SU-DHL-6 (cell line): ENCODE measurements around the gene RGL1.

ENCODE experiments used
- CTCF ChIP-seq: fragments of 200-600 bp; sonication (generic); IDR thresholded peaks from one replicate; pipeline ENCODE4 v1.5.1; 2017; ENCODE audit warnings: antibody characterized with exemption, mild to moderate bottlenecking, low read length, moderate library complexity; ENCODE audit not compliant: insufficient read depth, poor library complexity, severe bottlenecking
- EZH2phosphoT487 ChIP-seq: fragments of 200-600 bp; sonication (generic), shearing (Covaris generic); conservative IDR thresholded peaks from 2 replicates; pipeline ENCODE4 v1.6.1; 2018; ENCODE audit warnings: mild to moderate bottlenecking, antibody characterized with exemption, low read length, moderate library complexity, mixed read lengths

GRCh38 chr1:183870351-183871077 lies 65.6 kb downstream of the RGL1 start:
- TF ChIP-seq CTCF (no peak), EZH2phosphoT487 (no peak)
